ENCODE results near the gene HBG1.
"Not testable (repeated sequence)": the region's sequence is repeated elsewhere in the genome, so short reads cannot be mapped to it uniquely, and the experiment has no call there.

The HBG1 gene

DNA sequence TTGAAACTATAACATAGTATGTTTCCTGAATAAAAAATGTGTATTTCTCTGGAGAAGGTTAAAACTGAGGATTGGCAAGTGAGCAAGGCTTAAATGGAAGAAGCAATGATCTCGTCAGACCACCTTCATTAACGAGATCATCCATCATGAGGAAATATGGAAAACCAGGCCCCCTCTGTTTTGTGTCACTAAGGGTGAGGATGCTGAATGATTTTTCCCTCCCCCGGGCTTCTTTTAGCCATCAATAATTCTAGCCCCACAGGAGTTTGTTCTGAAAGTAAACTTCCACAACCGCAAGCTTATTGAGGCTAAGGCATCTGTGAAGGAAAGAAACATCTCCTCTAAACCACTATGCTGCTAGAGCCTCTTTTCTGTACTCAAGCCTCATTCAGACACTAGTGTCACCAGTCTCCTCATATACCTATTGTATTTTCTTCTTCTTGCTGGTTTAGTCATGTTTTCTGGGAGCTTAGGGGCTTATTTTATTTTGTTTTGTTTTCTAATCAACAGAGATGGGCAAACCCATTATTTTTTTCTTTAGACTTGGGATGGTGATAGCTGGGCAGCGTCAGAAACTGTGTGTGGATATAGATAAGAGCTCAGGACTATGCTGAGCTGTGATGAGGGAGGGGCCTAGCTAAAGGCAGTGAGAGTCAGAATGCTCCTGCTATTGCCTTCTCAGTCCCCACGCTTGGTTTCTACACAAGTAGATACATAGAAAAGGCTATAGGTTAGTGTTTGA, 25.9 kb upstream of the HBG1 start:
- Histone ChIP-seq H3K4me3 (ENCODE audit: low read depth in 1 of 2, low read length in 2 of 2) (no peak overlapping the region), H3K9me3 (ENCODE audit: low read length) (no peaks in the 10 kb centered on the region), H3K27ac (ENCODE audit: low read depth, low read length) (no peak overlapping the region), H3K27me3 (ENCODE audit: control insufficient read depth in 1 of 2, insufficient read depth in 2 of 2, low read length in 2 of 2) (no peaks in the 10 kb centered on the region), H3K36me3 (ENCODE audit: insufficient read depth, low read length) (no peaks in the 10 kb centered on the region), H3K4me1 (ENCODE audit: insufficient read depth, low read length) (no peaks in the 10 kb centered on the region), H3K9ac (ENCODE audit: low read length) (no peak overlapping the region)

DNA sequence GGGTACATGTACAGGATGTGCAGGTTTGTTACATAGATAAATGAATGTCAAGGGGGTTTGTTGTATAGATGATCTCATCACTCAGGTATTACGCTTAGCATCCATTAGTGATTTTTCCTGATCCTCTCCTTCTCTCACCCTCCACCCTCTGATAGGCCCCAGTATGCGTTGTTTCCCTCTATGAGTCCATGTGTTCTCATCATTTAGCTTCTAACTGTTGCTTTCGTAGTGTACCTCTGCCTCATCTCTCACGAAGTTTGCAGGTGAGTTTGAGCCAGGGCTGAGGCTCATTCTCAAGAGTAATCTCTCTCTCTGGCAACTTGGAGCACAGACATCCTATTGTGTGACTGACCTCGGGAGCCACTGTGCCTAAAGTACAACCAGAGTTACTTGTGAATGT, 24.7 kb upstream of the HBG1 start:
- Histone ChIP-seq H3K4me3 (ENCODE audit: low read depth in 1 of 2, low read length in 2 of 2) (no peak overlapping the region), H3K4me1 (ENCODE audit: insufficient read depth, low read length) (no peaks in the 10 kb centered on the region), H3K27ac (ENCODE audit: low read depth, low read length) (no peak overlapping the region), H3K9me3 (ENCODE audit: low read length) (no peaks in the 10 kb centered on the region), H3K27me3 (ENCODE audit: control insufficient read depth in 1 of 2, insufficient read depth in 2 of 2, low read length in 2 of 2) (no peaks in the 10 kb centered on the region), H3K9ac (ENCODE audit: low read length) (no peak overlapping the region), H3K36me3 (ENCODE audit: insufficient read depth, low read length) (no peaks in the 10 kb centered on the region)

DNA sequence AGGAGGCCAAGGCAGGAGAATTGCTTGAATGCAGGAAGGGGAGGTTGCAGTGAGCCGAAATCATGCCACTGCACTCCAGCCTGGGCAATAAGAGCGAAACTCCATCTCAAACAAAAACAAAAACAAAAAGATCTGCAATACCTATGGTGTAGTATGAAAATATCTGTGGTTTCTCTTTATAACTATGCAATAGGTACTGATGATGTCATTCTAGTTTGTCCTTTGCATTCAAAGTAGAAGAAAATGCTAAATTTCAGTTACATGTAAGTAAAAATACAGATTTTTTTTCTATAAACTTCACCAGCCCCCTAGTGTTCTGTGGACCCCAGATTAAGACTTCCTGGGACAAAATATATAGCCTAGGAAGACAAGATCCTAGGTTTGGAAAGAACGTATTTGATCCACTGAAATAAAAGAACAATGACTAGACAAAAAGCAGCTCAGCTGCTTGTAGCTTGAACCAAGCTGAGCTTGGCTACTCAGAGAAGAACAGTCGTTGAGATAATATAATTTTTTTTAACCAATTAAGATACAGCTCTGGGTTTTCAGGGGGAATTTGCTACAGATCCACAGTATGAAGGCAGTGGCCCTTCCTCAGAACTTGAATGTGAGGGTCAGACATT, 22.8 kb upstream of the HBG1 start:
- H3K4me3 ChIP-seq (ENCODE audit: low read depth in 1 of 2, low read length in 2 of 2) = no peak overlapping the region
- no peaks in the 10 kb centered on the region for H3K4me1 ChIP-seq (ENCODE audit: insufficient read depth, low read length)
- H3K27me3 ChIP-seq (ENCODE audit: control insufficient read depth in 1 of 2, insufficient read depth in 2 of 2, low read length in 2 of 2) = no peaks in the 10 kb centered on the region
- no peak overlapping the region for H3K9ac ChIP-seq (ENCODE audit: low read length)
- no peaks in the 10 kb centered on the region for H3K36me3 ChIP-seq (ENCODE audit: insufficient read depth, low read length)
- H3K27ac ChIP-seq (ENCODE audit: low read depth, low read length) = no peak overlapping the region
- H3K9me3 ChIP-seq (ENCODE audit: low read length) = no peaks in the 10 kb centered on the region

DNA sequence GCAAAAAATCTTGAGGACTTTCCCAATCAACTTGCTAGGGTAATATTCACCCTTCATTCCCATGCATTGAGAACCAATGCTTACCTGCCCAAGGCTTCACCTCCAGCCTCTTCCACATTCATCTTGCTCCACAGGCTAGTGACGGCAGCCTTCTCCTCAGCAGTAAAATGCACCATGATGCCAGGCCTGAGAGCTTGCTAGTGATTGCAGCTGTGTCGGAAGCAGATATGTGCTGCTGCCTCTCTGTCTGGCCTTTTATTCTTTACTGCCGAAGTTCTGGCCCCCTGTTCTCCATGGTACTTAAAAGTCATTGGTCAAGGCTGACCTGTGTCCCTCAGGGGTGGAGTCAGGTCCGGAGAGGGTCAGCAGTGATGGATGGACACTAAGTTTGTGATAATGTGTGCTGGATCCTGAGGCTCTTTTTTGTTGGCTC, 20.1 kb upstream of the HBG1 start, which contains the start of gene HBE1:
Gene HBE1, minus strand, starts transcription at position 231 of the 433 bp plus-strand sequence. Its CDS starts 55 bp downstream, at position 176.
- H3K9me3 ChIP-seq (ENCODE audit: low read length) = no peaks in the 10 kb centered on the region
- no peaks in the 10 kb centered on the region for H3K36me3 ChIP-seq (ENCODE audit: insufficient read depth, low read length)

DNA sequence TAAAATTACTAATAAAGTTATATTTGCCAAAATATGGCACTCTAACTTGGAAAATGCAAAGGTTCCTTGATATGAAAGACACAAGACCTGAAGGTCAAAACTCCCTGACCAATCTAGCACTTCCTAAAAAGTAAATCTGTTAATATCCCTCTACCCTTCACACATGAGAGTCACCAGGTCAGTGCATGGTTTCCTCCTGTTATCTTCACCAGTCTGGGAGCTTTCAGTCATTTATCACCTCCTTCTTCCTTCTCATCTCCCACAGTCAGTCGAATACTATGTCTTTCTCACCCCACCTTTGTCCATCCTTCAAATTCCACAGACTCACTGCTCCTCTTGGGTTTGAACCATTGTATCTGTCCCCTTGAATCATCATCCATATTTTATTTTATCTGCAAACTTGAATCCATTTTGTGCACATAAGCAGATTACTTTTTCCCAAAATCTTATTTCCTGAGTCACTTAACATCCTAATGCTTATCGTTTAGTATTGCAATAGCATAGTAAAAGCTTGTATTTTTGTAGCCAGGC, 17.4 kb upstream of the HBG1 start:
- H3K9me3 ChIP-seq (ENCODE audit: low read length) = no peaks in the 10 kb centered on the region
- H3K9ac ChIP-seq (ENCODE audit: low read length) = no peak overlapping the region
- H3K27ac ChIP-seq (ENCODE audit: low read depth, low read length) = no peak overlapping the region
- no peaks in the 10 kb centered on the region for H3K27me3 ChIP-seq (ENCODE audit: control insufficient read depth in 1 of 2, insufficient read depth in 2 of 2, low read length in 2 of 2)
- no peak overlapping the region for H3K4me3 ChIP-seq (ENCODE audit: low read depth in 1 of 2, low read length in 2 of 2)
- no peaks in the 10 kb centered on the region for H3K4me1 ChIP-seq (ENCODE audit: insufficient read depth, low read length)
- no peaks in the 10 kb centered on the region for H3K36me3 ChIP-seq (ENCODE audit: insufficient read depth, low read length)

More for the DNA sequence above, 20.1 kb upstream of the HBG1 start, which contains the start of gene HBE1:
- no peak within 1 kb of the TSS for H3K9ac ChIP-seq (ENCODE audit: low read length)
- no peak within 1 kb of the TSS for H3K4me3 ChIP-seq (ENCODE audit: low read depth in 1 of 2, low read length in 2 of 2)
- no peaks in the 10 kb centered on the region for H3K27me3 ChIP-seq (ENCODE audit: control insufficient read depth in 1 of 2, insufficient read depth in 2 of 2, low read length in 2 of 2)
- no peaks in the 10 kb centered on the region for H3K4me1 ChIP-seq (ENCODE audit: insufficient read depth, low read length)
- no peak within 1 kb of the TSS for H3K27ac ChIP-seq (ENCODE audit: low read depth, low read length)

DNA sequence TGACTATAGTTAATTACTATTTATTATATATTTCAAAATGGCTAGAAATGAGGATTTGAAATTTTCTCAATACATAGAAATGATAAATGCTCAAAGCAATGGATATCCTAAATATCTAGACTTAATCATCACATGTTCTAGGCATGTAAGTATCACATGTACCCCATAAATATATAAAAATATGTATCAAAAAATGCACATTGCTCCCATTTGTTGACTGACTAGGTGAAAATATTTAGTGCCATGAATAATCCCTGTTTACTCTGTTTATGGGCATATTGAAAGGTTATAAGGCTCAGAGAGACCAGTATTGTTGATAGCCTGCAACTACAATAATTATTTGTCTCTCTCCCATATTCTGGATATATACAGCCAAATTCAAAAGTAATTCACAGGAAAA, 17.0 kb upstream of the HBG1 start:
- no peak overlapping the region for H3K4me3 ChIP-seq (ENCODE audit: low read depth in 1 of 2, low read length in 2 of 2)
- no peaks in the 10 kb centered on the region for H3K36me3 ChIP-seq (ENCODE audit: insufficient read depth, low read length)
- H3K4me1 ChIP-seq (ENCODE audit: insufficient read depth, low read length) = no peaks in the 10 kb centered on the region
- H3K27ac ChIP-seq (ENCODE audit: low read depth, low read length) = no peak overlapping the region
- no peak overlapping the region for H3K9ac ChIP-seq (ENCODE audit: low read length)
- no peaks in the 10 kb centered on the region for H3K9me3 ChIP-seq (ENCODE audit: low read length)
- H3K27me3 ChIP-seq (ENCODE audit: control insufficient read depth in 1 of 2, insufficient read depth in 2 of 2, low read length in 2 of 2) = no peaks in the 10 kb centered on the region

DNA sequence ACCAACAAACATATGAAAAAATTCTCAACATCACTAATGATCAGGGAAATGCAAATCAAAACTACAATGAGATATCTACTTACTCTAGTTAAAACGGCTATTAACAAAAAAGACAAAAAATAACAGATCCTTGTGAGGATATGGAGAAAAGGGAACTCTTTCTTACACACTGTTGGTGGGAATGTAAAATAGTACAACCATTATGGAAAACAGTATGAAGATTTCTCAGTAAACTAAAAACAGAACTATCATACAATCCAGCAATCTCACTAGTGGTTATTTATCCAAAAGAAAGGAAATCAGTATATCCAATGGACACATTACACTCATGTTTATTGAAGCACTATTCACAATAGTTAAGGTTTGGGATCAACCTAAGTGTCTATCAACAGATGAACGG, 16.2 kb upstream of the HBG1 start:
- Histone ChIP-seq H3K27me3 (ENCODE audit: control insufficient read depth in 1 of 2, insufficient read depth in 2 of 2, low read length in 2 of 2) (no peaks in the 10 kb centered on the region), H3K9ac (ENCODE audit: low read length) (no peak overlapping the region), H3K36me3 (ENCODE audit: insufficient read depth, low read length) (no peaks in the 10 kb centered on the region), H3K4me1 (ENCODE audit: insufficient read depth, low read length) (no peaks in the 10 kb centered on the region), H3K27ac (ENCODE audit: low read depth, low read length) (no peak overlapping the region), H3K4me3 (ENCODE audit: low read depth in 1 of 2, low read length in 2 of 2) (no peak overlapping the region), H3K9me3 (ENCODE audit: low read length) (no peaks in the 10 kb centered on the region)

DNA sequence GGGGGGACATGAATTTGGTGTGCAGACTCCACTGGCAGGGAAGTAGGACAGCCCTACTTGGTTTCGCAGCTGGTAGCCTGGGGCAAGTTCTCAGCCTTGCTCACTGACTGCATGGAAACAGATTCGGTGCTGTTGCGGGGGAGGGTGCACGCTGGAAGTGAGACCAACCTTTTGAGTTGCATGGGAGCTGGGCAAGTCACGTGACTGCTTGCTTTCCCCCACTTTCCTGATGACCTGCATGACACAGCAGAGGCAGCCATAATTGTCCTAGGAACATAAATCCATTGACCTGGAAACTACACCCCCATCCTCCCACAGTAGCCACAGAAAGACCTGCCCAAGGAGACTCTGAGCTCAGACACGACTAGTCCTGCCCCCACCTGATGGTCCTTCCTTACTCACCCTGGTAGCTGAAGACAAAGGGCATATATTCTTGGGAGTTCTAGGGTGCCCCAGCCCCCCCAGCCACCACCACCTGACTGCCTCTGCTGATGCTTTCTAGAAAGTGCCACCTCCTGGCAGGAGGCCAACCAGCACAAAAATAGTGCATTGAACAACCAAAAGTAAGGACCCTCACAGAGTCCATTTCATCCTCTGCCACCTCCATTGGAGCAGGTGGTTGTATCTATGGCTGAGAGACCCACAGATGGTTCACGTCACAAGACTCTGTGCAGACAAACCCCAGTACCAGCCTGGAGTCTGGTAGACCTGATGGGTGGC, 9.0 kb upstream of the HBG1 start:
- Histone ChIP-seq H3K9ac (ENCODE audit: low read length) (no peak overlapping the region), H3K9me3 (ENCODE audit: low read length) (no peaks in the 10 kb centered on the region), H3K4me3 (ENCODE audit: low read depth in 1 of 2, low read length in 2 of 2) (no peak overlapping the region), H3K27ac (ENCODE audit: low read depth, low read length) (no peak overlapping the region), H3K4me1 (ENCODE audit: insufficient read depth, low read length) (no peaks in the 10 kb centered on the region), H3K27me3 (ENCODE audit: control insufficient read depth in 1 of 2, insufficient read depth in 2 of 2, low read length in 2 of 2) (no peaks in the 10 kb centered on the region), H3K36me3 (ENCODE audit: insufficient read depth, low read length) (no peaks in the 10 kb centered on the region)

DNA sequence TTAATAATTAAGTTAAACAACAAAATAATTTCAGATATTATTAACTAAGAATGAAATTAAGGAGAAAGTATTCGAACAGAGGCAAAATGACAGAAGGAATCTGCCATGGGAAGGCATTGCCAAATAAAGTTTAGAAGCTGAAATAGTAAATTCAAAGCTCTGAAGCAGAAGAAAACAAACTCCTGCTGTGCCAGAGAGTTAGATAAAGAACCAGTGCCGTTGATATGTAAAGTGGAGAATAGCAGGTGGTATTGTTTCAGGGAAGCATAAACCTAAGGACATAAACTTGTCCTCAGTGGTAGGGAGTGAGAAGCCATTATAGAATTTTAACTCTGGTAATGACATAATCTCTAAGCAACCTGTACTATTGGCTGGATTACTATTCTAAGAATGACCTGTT, 7.6 kb upstream of the HBG1 start:
- no peak overlapping the region for H3K4me3 ChIP-seq (ENCODE audit: low read depth in 1 of 2, low read length in 2 of 2)
- no peak overlapping the region for H3K27ac ChIP-seq (ENCODE audit: low read depth, low read length)
- H3K4me1 ChIP-seq (ENCODE audit: insufficient read depth, low read length) = no peaks in the 10 kb centered on the region
- H3K27me3 ChIP-seq (ENCODE audit: control insufficient read depth in 1 of 2, insufficient read depth in 2 of 2, low read length in 2 of 2) = no peaks in the 10 kb centered on the region
- no peaks in the 10 kb centered on the region for H3K36me3 ChIP-seq (ENCODE audit: insufficient read depth, low read length)
- H3K9ac ChIP-seq (ENCODE audit: low read length) = no peak overlapping the region
- H3K9me3 ChIP-seq (ENCODE audit: low read length) = no peaks in the 10 kb centered on the region

DNA sequence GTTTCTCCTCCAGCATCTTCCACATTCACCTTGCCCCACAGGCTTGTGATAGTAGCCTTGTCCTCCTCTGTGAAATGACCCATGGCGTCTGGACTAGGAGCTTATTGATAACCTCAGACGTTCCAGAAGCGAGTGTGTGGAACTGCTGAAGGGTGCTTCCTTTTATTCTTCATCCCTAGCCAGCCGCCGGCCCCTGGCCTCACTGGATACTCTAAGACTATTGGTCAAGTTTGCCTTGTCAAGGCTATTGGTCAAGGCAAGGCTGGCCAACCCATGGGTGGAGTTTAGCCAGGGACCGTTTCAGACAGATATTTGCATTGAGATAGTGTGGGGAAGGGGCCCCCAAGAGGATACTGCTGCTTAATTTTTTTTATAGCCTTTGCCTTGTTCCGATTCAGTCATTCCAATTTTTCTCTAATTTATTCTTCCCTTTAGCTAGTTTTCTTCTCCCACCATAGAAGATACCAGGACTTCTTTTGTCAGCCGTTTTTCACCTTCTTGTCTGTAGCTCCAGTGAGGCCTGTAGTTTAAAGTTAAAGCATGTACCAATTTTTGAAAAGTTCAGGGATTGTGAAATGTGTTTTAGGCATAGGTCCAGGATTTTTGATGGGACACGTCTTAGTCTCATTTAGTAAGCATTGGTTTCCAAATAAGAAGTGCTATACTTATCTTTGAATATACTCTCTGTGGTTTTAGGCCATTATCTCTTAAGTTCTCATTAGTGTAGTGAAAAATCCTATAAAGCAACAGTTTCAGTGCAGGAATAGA, 5.2 kb upstream of the HBG1 start, which contains the start of gene HBG2:
Gene HBG2, minus strand, starts transcription at position 136 of the 768 bp plus-strand sequence. Its CDS starts 53 bp downstream, at position 83.
- not testable (repeated sequence) for H3K27ac ChIP-seq (ENCODE audit: low read depth, low read length); H3K27me3 ChIP-seq (ENCODE audit: control insufficient read depth in 1 of 2, insufficient read depth in 2 of 2, low read length in 2 of 2); H3K36me3 ChIP-seq (ENCODE audit: insufficient read depth, low read length); H3K4me1 ChIP-seq (ENCODE audit: insufficient read depth, low read length); H3K9me3 ChIP-seq (ENCODE audit: low read length); H3K4me3 ChIP-seq (ENCODE audit: low read depth in 1 of 2, low read length in 2 of 2); H3K9ac ChIP-seq (ENCODE audit: low read length)

DNA sequence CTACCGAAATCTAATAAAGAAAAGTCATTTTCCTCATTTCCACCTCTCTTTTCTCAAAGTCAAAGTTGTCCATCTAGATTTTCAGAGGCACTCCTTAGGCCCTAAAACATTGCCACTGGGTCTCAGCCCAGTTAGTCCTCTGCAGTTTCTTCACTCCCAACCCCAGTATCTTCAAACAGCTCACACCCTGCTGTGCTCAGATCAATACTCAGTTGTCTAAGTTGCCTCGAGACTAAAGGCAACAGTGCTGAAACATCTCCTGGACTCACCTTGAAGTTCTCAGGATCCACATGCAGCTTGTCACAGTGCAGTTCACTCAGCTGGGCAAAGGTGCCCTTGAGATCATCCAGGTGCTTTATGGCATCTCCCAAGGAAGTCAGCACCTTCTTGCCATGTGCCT, 4.4 kb upstream of the HBG1 start:
- H3K27ac ChIP-seq (ENCODE audit: low read depth, low read length); H3K9me3 ChIP-seq (ENCODE audit: low read length); H3K4me3 ChIP-seq (ENCODE audit: low read depth in 1 of 2, low read length in 2 of 2); H3K9ac ChIP-seq (ENCODE audit: low read length); H3K4me1 ChIP-seq (ENCODE audit: insufficient read depth, low read length); H3K36me3 ChIP-seq (ENCODE audit: insufficient read depth, low read length); H3K27me3 ChIP-seq (ENCODE audit: control insufficient read depth in 1 of 2, insufficient read depth in 2 of 2, low read length in 2 of 2): not testable (repeated sequence)

Measured in muscle layer of colon (tissue), 2 donors.